H1 (cell line): ENCODE measurements around the gene PLXNA4. TPM values are rescaled to one million over a fixed set of nuclear protein-coding genes. Genes with fewer than 3 reads are reported as not detected.

ENCODE experiments used
- BACH1 ChIP-seq: IDR thresholded peaks from 2 replicates; pipeline ENCODE4 v1.6.1; 2012; ENCODE audit warnings: low read length, improper control_type of control experiment
- POLR2AphosphoS5 ChIP-seq: IDR thresholded peaks from 2 replicates; pipeline ENCODE4 v1.6.1; 2011; ENCODE audit warnings: low read depth, low read length
- RNF2 ChIP-seq: fragments of 200-900, 300-1000 bp; sonication (generic); IDR thresholded peaks from 2 replicates; pipeline ENCODE4 v1.7.1; 2016; ENCODE audit warnings: borderline replicate concordance, low read depth, mild to moderate bottlenecking, antibody characterized with exemption, low read length; ENCODE audit not compliant: poor library complexity, severe bottlenecking; ENCODE audit errors: missing control alignments
- polyA plus RNA-seq, 7 experiments: library from polyadenylated mRNA; depleted of rRNA in 3 of 7; stranded (reverse) in 5 of 7; unstranded in 2 of 7; fragments of >200 nt in 5 of 7; fragments of 200-250 nt in 2 of 7; gene quantifications; 1 replicate in 5 of 7; 2 replicates in 1 of 7; 4 replicates in 1 of 7; pipeline versions ENCODE4 v1.2.1 to v1.2.3, GENCODE V29; 2011 to 2013; ENCODE audit warnings: missing spikeins in 2 of 7, mixed read lengths in 2 of 7
- total RNA-seq: library from RNA; stranded (reverse); fragmentation: NEBNext Ultra II Directional; extraction: Animal tissue kit (Norgen Biotek cat#: 25700); gene quantifications from 2 replicates; pipeline ENCODE4 v1.2.1, GENCODE V29; 2021
- TF ChIP-seq, protein P1 (sequence below): fragments of 300-600 bp; sonication (generic); IDR thresholded peaks from 2 replicates; pipeline ENCODE4 v1.7.1; 2012; ENCODE audit warnings: low read length, moderate library complexity, mild to moderate bottlenecking, inconsistent platforms; ENCODE audit not compliant: insufficient replicate concordance

Gene PLXNA4
- total and polyA plus RNA-seq, 2 of the 8 experiments (the other 6 are each of a cell fraction or from before 2014, with no cell fraction given) = 0.76 to 0.79 TPM

DNA sequence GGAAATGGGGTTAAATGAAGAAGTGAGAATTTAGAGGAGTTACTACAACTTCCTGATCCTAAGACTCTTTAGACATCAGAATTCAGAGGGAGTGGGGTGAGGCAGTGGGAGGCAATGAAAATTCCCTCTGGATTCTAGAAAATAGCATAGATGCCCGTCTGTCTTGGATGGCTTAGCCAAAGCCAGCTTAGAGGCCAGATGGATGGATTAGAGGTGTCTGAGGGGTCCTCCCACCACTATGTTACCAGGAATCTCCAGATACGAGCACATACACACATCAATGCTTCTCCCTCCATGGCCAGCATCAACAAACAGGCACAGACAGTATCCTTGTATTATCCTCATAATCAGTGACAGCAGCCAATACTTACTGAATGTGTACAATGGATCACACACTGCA, 418.1 kb downstream of the PLXNA4 start (continued):
- TF ChIP-seq RNF2 (no peak), POLR2AphosphoS5 (no peak), BACH1 (no peak)
- TF ChIP-seq, protein P1, sequence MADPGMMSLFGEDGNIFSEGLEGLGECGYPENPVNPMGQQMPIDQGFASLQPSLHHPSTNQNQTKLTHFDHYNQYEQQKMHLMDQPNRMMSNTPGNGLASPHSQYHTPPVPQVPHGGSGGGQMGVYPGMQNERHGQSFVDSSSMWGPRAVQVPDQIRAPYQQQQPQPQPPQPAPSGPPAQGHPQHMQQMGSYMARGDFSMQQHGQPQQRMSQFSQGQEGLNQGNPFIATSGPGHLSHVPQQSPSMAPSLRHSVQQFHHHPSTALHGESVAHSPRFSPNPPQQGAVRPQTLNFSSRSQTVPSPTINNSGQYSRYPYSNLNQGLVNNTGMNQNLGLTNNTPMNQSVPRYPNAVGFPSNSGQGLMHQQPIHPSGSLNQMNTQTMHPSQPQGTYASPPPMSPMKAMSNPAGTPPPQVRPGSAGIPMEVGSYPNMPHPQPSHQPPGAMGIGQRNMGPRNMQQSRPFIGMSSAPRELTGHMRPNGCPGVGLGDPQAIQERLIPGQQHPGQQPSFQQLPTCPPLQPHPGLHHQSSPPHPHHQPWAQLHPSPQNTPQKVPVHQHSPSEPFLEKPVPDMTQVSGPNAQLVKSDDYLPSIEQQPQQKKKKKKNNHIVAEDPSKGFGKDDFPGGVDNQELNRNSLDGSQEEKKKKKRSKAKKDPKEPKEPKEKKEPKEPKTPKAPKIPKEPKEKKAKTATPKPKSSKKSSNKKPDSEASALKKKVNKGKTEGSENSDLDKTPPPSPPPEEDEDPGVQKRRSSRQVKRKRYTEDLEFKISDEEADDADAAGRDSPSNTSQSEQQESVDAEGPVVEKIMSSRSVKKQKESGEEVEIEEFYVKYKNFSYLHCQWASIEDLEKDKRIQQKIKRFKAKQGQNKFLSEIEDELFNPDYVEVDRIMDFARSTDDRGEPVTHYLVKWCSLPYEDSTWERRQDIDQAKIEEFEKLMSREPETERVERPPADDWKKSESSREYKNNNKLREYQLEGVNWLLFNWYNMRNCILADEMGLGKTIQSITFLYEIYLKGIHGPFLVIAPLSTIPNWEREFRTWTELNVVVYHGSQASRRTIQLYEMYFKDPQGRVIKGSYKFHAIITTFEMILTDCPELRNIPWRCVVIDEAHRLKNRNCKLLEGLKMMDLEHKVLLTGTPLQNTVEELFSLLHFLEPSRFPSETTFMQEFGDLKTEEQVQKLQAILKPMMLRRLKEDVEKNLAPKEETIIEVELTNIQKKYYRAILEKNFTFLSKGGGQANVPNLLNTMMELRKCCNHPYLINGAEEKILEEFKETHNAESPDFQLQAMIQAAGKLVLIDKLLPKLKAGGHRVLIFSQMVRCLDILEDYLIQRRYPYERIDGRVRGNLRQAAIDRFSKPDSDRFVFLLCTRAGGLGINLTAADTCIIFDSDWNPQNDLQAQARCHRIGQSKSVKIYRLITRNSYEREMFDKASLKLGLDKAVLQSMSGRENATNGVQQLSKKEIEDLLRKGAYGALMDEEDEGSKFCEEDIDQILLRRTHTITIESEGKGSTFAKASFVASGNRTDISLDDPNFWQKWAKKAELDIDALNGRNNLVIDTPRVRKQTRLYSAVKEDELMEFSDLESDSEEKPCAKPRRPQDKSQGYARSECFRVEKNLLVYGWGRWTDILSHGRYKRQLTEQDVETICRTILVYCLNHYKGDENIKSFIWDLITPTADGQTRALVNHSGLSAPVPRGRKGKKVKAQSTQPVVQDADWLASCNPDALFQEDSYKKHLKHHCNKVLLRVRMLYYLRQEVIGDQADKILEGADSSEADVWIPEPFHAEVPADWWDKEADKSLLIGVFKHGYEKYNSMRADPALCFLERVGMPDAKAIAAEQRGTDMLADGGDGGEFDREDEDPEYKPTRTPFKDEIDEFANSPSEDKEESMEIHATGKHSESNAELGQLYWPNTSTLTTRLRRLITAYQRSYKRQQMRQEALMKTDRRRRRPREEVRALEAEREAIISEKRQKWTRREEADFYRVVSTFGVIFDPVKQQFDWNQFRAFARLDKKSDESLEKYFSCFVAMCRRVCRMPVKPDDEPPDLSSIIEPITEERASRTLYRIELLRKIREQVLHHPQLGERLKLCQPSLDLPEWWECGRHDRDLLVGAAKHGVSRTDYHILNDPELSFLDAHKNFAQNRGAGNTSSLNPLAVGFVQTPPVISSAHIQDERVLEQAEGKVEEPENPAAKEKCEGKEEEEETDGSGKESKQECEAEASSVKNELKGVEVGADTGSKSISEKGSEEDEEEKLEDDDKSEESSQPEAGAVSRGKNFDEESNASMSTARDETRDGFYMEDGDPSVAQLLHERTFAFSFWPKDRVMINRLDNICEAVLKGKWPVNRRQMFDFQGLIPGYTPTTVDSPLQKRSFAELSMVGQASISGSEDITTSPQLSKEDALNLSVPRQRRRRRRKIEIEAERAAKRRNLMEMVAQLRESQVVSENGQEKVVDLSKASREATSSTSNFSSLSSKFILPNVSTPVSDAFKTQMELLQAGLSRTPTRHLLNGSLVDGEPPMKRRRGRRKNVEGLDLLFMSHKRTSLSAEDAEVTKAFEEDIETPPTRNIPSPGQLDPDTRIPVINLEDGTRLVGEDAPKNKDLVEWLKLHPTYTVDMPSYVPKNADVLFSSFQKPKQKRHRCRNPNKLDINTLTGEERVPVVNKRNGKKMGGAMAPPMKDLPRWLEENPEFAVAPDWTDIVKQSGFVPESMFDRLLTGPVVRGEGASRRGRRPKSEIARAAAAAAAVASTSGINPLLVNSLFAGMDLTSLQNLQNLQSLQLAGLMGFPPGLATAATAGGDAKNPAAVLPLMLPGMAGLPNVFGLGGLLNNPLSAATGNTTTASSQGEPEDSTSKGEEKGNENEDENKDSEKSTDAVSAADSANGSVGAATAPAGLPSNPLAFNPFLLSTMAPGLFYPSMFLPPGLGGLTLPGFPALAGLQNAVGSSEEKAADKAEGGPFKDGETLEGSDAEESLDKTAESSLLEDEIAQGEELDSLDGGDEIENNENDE = no peak
